Large intestine (tissue), 3 donors: Measurements from ENCODE around the gene MTG1. TPM values are rescaled to one million over a fixed set of nuclear protein-coding genes. Genes with fewer than 3 reads are reported as not detected.
"Not testable (repeated sequence)": the region's sequence is repeated elsewhere in the genome, so short reads cannot be mapped to it uniquely, and the experiment has no call there.

Source experiments
- DNase-seq, 2 donors: peaks; one replicate each; pipeline versions ENCODE4 v3.0.0 to v3.0.0-alpha.2; 2013
- H3K27ac ChIP-seq: one replicate; pipeline ENCODE4 v1.5.1; 2013; ENCODE audit warnings: low read length
- H3K27me3 ChIP-seq: 2 replicates; pipeline ENCODE4 v1.6.1; 2013; ENCODE audit warnings: low read length; ENCODE audit not compliant: control insufficient read depth, insufficient read depth
- H3K36me3 ChIP-seq: 2 replicates; pipeline ENCODE4 v1.6.1; 2013; ENCODE audit warnings: low read length; ENCODE audit not compliant: control insufficient read depth, insufficient read depth
- H3K4me1 ChIP-seq: one replicate; pipeline ENCODE4 v1.6.1; 2013; ENCODE audit warnings: low read length; ENCODE audit not compliant: control insufficient read depth, insufficient read depth
- H3K4me3 ChIP-seq: one replicate; pipeline ENCODE4 v1.5.1; 2013; ENCODE audit warnings: low read length
- H3K9me3 ChIP-seq: one replicate; pipeline ENCODE4 v1.6.1; 2013; ENCODE audit warnings: mild to moderate bottlenecking, low read depth, low read length, moderate library complexity; ENCODE audit not compliant: control insufficient read depth
- WGBS: methylation state at CpG from one replicate; pipeline ENCODE4 v1.1.5; 2013; ENCODE audit warnings: low lambda C conversion rate; ENCODE audit not compliant: insufficient coverage; 5-methylcytosine and 5-hydroxymethylcytosine counted together
- polyA plus RNA-seq: library from polyadenylated mRNA; unstranded; fragments of 120-200 nt; gene quantifications from one replicate; pipeline ENCODE4 v1.2.1, GENCODE V29; 2013

MTG1 gene
- polyA plus RNA-seq, 1 donor: 67.5 TPM

GRCh38 chr10:133465950-133466474 is 72.1 kb downstream of the MTG1 start:
- no CpG with 5 or more reads among the region's 7 CpGs for WGBS
- H3K27me3 ChIP-seq: peaks cover 9% of the 10 kb centered on the region
- no peaks in the 10 kb centered on the region for H3K9me3 ChIP-seq
- H3K27ac ChIP-seq: no peak overlapping the region
- no peak overlapping the region for H3K4me3 ChIP-seq
- no peaks in the 10 kb centered on the region for H3K36me3 ChIP-seq
- no peaks in the 10 kb centered on the region for H3K4me1 ChIP-seq
- DNase-seq: no peak

- WGBS: no CpG with 5 or more reads among the region's 7 CpGs
- no peaks in the 10 kb centered on the region for H3K36me3 ChIP-seq
- no peaks in the 10 kb centered on the region for H3K4me1 ChIP-seq
- H3K27me3 ChIP-seq: peaks cover 9% of the 10 kb centered on the region
- DNase-seq: no peak
- H3K9me3 ChIP-seq: peaks cover 1% of the 10 kb centered on the region
- no peak overlapping the region for H3K27ac ChIP-seq
- no peak overlapping the region for H3K4me3 ChIP-seq
Observed at GRCh38 chr10:133466683-133467275, 72.8 kb downstream of the MTG1 start.

- H3K4me3 ChIP-seq: no peak overlapping the region
- H3K9me3 ChIP-seq: peaks cover 2% of the 10 kb centered on the region
- H3K36me3 ChIP-seq: no peaks in the 10 kb centered on the region
- H3K27ac ChIP-seq: no peak overlapping the region
- no CpG with 5 or more reads among the region's 17 CpGs for WGBS
- peaks cover 9% of the 10 kb centered on the region for H3K27me3 ChIP-seq
- DNase-seq: no peak
- H3K4me1 ChIP-seq: no peaks in the 10 kb centered on the region
Observed at GRCh38 chr10:133467286-133467911, 73.4 kb downstream of the MTG1 start.

DNA sequence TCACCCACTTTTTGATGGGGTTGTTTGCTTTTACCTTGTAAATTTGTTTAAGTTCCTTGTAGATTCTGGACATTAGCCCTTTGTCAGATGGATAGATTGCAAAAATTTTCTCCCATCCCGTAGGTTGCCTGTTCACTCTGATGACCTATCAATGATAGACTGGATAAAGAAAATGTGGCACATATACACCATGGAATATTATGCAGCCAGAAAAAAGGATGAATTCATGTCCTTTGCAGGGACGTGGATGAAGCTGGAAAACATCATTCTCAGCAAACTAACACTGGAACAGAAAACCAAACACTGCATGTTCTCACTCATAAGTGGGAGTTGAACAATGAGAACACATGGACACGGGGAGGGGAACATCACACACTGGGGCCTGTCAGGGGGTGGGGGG is 75.2 kb downstream of the MTG1 start:
- not testable (repeated sequence) for DNase-seq, H3K4me1 ChIP-seq, H3K36me3 ChIP-seq, H3K27ac ChIP-seq, H3K4me3 ChIP-seq, H3K9me3 ChIP-seq, H3K27me3 ChIP-seq
- WGBS: no CpG with 5 or more reads among the region's 3 CpGs

GRCh38 chr10:133471300-133472109 is 77.5 kb downstream of the MTG1 start:
- H3K36me3 ChIP-seq: no peaks in the 10 kb centered on the region
- DNase-seq: no peak
- no peaks in the 10 kb centered on the region for H3K4me1 ChIP-seq
- WGBS: no CpG with 5 or more reads among the region's 7 CpGs
- peaks cover 2% of the 10 kb centered on the region for H3K9me3 ChIP-seq
- H3K4me3 ChIP-seq: no peak overlapping the region
- H3K27ac ChIP-seq: no peak overlapping the region
- no peaks in the 10 kb centered on the region for H3K27me3 ChIP-seq

Other genes with a start within 250 kb of the MTG1 start
- 18.8 TPM for gene KNDC1, start 233.9 kb upstream of the MTG1 start, polyA plus RNA-seq
- not detected for gene UTF1, start 163.9 kb upstream of the MTG1 start, polyA plus RNA-seq
- gene VENTX, start 156.3 kb upstream of the MTG1 start, polyA plus RNA-seq: 0.22 TPM
- 5.9 TPM for gene ADAM8, start 117.3 kb upstream of the MTG1 start, polyA plus RNA-seq
- gene TUBGCP2, start 85.3 kb upstream of the MTG1 start, polyA plus RNA-seq: 53.2 TPM
- 20.9 TPM for gene ZNF511, start 85.2 kb upstream of the MTG1 start, polyA plus RNA-seq
- 6.8 TPM for gene CALY, start 57.3 kb upstream of the MTG1 start, polyA plus RNA-seq
- gene PRAP1, start 46.8 kb upstream of the MTG1 start, polyA plus RNA-seq: 306 TPM
- 56.9 TPM for gene FUOM, start 36.1 kb upstream of the MTG1 start, polyA plus RNA-seq
- gene ECHS1, start 20.8 kb upstream of the MTG1 start, polyA plus RNA-seq: 126 TPM
- gene PAOX, start 14.9 kb upstream of the MTG1 start, polyA plus RNA-seq: 9.8 TPM
- 4.9 TPM for gene SPRN, start 30.5 kb downstream of the MTG1 start, polyA plus RNA-seq
- 2.3 TPM for gene SCART1, start 59.8 kb downstream of the MTG1 start, polyA plus RNA-seq
- 1.3 TPM for gene CYP2E1, start 133.2 kb downstream of the MTG1 start, polyA plus RNA-seq
- 0.51 TPM for gene SYCE1, start 171.4 kb downstream of the MTG1 start, polyA plus RNA-seq
- gene FRG2B, start 232.6 kb downstream of the MTG1 start, polyA plus RNA-seq: not detected